ENCODE data around the gene VPS35L.
A peak's percentile ranks its signal among the peaks of the same experiment; 100 is the strongest.
"Not testable (repeated sequence)": the region's sequence is repeated elsewhere in the genome, so short reads cannot be mapped to it uniquely, and the experiment has no call there.

Gene VPS35L

DNA sequence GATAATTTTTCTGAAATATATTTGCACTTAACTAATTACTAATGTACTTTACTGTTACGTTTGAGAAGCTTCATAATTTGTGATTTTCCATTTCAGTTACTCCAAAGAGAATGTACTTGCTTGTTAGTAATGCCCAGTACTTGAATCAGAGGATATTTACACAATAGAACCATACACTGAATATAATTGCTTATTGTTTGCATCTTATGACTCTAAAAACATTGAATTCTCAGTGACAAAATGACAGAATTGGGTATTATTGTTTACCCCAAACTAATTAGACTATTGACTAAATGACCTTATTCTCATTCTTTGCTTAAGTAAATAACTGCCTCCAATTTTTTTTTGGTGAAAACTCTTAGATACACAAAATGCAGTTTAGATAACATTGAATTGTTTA, 22.9 kb upstream of the VPS35L start:
- no peak for DNase-seq

DNA sequence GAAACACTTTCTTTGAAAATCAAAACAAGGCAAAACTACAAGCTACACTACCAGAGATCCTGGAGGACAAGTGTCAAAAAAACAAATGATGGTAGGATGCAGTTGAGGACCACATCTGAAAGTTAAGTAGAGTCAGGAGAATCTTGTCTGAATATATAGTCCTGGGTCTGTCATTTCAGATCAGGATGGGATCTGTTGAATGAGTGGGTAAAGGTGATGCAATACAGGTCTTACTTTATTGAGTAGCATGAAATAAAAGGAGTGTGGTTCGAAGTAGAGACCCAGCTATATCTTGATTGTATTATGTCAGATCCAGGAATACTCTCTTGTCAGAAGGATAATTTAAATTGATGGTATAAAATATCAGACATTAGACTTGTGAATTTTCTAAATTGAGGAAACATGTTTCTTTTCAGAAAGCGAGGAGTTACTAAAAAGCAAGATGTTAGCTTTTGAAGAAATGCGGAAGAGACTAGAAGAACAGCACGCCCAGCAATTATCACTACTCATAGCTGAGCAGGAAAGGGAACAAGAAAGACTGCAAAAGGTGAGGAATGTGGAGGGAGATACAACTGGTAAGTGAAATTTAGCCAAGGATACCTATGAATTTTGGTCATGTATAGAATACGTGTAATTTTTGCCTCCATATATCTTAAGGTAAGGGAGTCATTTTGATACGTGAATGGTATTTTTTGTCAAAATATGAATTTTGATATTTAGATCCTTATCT, 15.1 kb upstream of the VPS35L start:
- no peak for DNase-seq

DNA sequence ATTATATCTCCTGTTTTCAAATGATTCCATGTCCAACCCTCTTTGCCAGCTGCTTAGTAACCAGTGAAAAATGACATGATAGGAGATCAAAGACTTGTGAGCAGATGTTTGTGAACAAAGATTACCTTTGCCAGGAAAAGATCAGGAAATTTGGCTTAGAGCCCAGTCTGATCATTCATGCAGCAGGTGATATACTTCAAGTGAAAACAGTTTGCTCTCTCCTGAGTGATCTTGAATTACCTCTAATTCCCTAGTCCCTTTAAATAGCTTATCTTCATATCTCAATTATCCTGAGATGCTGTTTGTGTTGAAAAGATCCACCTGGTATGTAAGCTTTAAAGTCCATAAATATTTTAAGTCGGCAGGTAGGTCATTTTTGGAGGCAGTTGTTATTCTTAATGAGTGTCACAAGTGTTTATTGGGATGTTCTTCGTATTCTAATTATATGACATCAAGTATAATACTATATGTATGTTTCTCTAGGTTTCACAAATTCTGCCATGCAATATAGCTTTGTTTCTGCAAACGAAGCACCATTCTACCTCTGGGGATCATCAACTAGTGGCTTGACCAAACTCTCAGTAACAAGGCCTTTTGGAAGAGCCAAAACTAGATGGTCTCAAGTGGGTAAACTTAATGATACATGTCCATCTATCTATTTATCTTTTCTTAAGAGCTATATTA, 13.2 kb upstream of the VPS35L start:
- DNase-seq, result no peak

DNA sequence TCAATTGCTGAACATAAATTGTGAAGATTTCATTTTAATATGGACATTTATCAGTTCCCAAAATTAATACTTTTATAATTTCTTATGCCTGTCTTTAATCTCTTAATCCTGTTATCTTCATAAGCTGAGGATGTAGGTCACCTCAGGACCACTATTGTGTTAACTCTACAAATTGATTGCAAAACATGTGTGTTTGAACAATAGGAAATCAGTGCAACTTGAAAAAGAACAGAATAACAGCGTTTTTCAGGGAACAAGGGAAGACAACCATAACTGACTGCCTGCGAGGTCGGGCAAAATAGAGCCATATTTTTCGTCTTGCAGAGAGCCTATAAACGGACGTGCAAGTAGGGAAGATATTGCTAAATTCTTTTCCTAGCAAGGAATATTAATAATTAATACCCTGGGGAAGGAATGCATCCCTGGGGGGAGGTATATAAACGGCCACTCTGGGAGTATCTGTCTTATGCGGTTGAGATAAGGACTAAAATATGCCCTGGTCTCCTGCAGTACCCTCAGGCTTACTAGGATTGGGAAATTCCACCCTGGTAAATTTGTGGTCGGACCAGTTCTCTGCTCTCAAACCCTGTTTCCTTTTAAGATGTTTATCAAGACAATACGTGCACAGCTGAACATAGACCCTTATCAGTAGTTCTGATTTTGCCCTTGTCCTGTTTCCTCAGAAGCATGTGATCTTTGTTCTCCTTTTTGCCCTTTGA, 12.1 kb upstream of the VPS35L start:
- not testable (repeated sequence) for DNase-seq

DNA sequence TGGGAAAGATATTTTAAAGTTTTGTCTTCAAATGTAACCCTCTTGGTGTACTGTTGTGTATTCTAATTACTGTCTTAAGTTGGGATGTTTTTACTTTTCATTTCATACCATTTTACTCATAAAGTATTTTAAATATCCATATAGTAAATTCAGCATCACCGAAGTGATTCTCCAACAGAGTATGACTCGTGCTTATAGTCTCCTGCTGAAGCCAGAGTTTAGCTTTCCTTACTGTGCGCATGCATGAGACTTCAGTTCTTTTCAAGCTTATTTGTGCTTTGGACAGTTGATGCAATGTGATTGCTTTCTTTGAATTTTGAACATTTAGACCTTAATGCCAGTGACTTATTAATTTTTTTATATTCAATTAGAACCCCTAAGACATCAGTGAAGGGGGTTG, 7.4 kb upstream of the VPS35L start:
- no peak for DNase-seq

DNA sequence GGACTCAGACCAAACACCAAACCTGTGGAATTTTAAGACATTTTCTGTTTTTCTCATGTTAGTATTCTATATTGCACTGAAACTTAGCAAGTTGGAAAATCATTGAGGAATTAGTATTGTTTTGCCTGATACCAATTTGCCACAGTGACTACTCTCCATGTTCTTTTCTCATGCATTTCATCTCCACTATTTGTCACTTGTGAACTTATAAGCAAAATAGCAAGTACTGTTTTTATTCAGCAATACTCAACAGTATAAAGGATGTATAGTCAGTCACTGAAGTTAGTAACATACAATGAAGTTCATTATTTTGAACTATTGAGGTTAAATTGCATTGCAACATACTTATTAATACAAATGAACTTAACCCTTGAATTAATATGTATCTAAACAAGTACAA, 5.8 kb upstream of the VPS35L start:
- DNase-seq, result no peak

DNA sequence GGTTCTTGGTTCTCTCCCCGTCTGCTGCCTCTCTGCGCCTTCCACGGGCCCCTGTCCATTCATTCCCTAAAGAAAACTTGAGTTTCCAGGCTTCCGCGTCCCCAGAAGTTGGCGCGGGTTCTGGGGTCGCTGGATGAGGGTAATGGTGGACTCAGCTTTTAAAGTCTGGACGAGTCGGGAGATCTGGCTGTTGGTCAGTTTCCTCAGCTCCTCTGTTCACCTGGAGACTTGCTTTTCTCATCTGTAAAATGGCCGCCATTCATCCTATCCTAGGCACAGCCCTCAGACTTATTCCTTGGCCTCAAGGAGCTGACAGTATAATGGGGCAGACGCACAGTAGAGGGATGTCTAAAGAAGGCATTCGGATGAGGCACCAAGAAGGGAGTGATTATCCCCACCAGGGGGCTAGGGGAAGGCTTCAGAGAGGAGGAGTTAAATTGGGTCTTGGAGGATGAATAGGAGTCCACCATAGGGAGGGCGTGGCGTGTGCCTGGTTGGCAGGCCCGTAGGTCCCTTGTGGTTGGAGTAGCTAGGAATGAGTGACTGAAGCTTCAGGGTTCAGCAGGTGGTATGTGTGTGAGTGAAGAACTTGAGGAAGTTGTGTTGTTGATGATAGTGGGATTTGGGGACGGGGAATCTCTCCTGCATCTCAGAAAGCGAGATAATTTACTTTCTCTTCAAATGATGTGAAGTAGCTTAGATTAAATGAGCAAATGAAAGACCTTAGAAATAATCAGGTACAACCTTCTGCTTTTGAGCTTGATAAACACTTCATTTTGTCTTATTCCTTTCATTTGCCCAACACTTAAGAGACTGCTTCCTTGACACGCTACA, 652 bp downstream of the VPS35L start:
- peak; percentile 47 to 55 (median 50) for DNase-seq

DNA sequence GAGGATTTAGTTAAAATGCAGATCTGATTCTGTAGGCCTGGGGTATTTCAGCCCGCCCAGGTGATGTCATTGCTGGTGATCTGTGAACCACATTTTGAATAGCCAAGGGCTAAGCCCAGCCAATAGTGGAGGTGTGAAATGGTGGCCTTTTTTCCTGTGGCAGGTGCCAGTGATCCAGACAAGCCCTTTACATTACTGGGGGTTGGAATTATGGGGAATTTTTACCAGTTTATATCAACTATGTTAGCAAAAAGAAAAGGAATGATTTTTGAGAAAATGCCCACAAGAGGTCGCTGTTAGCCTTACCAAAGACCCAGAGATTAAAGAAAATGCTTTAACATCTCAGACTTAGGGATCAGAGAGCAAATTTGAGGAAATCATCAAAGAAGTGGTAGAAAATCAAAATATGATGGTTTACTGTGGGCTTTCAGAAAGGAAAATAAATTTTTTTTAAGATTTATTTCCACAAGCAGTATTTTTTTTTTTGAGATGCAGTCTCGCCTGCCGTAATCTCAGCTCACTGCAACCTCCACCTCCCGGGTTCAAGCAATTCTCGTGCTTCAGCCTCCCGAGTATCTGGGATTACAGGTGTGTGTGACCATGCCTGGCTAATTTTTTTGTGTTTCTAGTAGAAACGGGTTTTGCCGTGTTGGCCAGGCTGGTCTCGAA, 3.9 kb downstream of the VPS35L start:
- DNase-seq, result peak; percentile 80 to 84 (median 83)

DNA sequence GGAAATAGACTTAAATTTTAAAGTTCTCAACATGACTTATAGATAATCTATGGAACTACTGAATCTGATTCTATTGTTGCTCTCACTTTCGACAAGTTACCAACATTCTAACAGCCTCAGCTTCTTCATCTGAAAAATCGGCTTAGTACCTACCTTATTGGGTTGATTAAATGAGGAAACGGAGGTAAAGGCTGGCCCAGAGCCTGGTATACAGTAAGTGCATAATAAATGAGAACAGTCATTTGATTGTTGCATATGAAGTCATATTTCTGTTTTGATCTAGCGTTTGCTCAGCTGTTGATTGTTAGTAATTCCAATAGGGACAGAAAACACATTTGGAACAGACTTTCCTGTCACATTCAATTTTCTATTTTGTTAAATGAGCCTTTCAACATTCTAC, 4.6 kb downstream of the VPS35L start:
- DNase-seq, result no peak

DNA sequence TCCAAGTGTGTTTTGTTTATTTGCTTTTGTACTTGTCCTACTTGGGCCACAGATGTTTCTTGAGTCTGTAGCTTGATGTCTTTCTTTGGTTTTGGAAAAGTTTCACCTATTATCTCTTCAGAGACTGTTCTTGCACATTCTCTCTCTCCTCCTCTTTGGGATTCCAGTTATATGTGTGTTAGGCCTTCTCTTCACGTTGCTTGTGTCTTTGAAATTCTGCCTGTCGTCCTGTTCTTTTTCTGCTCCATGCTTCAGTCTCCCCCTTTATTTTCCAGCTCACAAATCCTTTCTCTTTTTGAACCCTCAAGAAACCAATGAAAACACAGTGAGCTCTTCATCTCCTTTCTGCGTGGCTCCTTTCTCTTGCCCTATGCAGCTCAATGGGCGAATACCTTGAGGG, 7.9 kb downstream of the VPS35L start:
- no peak for DNase-seq

DNA sequence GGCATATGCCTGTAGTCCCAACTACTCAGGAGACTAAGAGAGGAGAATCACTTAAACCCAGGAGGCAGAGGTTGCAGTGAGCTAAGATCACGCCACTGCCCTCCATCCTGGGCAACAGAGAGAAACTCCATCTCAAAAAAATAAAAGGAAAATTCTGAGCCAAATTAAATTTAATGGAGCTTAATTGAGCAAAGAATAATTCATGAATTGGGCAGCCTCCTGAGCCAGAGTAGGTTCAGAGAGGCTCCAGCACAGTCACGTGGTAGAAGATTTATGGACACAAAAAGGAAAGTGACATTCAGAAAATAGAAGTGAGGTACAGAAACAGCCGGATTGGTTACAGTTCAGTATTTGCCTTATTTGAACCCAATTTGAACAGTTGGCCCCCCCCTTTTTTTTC, 10.9 kb downstream of the VPS35L start:
- no peak for DNase-seq

DNA sequence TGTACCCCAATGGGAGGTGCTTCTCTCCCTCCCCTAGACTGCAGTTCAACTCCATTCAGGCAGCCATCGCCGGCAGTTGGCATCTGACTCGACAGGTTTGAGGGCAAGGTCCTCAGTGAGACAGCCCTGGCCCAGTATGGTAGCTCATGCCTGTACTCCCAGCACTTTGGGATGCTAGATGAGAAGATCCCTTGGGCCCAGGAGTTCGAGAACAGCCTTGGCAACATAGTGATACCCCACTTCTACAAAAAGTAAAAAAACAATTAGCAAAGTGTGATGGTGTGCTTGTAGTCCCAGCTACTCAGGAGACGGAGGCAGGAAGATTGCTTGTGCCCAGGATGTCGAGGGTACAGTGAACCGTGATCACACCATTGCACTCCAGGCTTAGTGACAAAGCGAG, 12.1 kb downstream of the VPS35L start:
- DNase-seq, result no peak

DNA sequence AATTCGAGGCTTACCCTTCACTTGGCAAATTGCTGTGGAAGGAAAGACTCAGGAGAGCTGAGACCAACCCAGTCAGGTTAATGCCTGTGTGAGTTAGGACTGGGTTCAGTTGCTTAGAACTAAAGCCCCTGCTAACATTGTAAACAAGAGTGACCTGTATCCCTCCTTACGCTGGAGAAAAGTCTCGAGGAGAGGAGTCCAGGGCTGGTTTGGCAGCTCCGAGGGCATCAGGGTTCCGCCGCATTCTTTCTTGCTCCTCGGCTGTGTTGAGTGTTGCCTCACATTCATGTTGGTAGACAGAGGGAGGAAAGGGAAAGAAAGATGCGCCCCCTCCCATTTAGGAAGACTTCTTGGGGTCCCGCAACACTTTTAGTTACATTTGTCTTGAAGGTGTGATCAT, 18.5 kb downstream of the VPS35L start:
- DNase-seq, result no peak

DNA sequence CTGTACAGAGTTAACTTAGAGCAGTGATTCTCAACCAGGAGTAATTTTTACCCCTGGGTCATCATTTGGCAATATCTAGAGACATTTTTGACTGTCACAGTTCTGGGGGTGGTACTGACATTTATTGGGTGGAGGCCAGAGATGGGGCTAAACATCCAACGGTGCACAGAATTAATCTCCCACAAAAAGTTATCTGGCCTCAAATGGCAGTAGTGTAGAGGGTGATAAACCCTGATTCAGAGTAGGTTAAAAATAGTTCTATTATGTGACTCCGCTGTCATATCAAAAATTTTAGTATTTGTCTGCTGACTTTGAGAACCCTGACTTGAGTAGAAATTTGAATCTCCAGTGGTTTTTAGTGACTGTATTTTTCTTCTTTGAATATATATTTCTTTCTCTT, 19.1 kb downstream of the VPS35L start:
- DNase-seq, result no peak

DNA sequence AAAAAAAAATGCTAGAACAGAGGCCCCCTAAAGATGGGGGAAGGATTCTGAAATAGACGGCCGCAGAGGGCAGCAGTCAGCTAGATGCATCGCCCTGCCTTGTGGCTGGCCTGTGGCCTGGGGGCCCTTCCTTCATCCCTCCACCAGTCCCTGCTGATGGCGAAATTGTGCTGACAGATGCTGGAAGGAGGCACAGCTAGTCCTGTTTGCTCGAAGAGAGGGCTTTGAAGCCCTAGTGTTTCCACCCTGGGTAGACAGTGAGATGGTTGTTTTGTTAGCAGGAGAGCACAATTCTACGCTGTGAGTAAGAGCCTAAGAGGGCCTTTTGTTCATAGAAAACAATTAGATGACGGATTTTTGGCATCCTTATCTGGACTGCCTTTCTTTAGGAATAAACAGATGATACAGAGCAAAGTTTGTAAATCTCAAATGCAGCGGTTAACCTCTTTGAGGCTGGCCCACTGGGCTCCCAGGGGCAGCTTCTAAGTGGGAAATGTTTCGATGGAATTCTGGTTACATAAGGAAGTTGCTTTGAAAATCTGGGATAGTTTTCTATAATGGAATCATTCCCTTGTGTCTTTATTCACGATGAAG, 23.0 kb downstream of the VPS35L start:
- no peak for DNase-seq

DNA sequence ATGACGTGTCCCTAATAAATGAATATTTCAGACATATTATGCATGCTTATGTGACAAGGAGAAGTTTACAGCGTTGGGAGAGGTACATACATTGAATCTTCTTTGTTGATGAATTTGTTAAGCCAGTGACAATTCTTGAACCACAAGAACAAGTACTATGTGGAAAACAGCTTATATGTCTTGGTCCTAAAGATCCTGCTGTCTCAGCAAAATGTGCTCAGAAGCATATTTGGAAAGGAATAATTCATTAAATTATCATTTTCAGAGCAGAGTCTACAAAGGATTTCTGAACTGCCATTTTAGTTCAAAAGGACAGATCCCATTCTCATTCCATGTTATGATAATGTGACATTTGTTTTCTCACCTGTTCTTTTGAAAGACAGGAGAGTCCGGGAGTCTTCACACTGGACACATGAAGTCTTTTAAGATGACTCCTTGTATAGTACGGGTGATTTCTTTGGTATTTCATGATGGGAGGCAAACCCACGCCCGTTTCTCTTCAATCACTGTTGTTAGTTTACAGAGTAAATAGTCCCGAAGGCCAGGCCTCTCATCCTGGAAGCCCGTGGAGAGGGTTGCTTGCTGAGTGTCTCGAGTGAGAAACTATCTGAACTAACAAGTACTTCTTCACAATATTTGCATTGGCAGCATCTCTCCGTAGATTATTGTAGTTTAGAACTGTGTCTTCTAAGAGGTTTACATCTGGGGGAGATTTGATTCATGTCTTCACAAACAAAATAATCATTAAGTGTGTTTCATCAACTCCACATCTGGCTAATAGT, 26.7 kb downstream of the VPS35L start:
- DNase-seq, result no peak

DNA sequence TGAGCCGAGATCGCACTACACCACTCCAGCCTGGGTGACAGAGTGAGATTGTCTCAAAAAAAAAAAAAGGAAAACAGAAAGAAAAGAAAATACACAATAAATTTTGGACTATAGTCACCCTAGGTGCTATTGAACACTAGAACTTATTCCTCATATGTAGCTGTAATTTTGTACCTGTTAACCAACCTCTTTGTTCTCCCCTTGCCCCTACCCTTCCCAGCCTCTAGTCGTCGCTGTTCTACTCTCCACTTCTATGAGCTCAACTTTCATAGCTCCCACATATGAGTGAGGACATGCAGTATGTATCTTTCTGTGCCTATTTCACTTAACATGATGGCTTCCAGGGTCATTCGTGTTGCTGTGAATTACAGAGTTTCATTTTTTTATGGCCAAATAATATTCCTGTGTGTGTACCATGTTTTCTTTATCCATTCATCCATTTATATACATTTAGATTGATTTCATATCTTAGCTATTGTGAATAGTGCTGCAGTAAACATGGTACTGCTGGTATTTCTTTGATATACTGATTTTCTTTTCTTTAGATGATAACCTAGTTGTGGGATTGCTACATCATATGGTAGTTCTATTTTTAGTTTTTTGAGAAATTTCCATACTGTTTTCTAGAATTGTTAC, 28.3 kb downstream of the VPS35L start:
- peak; percentile 44 to 53 (median 47) for DNase-seq

DNA sequence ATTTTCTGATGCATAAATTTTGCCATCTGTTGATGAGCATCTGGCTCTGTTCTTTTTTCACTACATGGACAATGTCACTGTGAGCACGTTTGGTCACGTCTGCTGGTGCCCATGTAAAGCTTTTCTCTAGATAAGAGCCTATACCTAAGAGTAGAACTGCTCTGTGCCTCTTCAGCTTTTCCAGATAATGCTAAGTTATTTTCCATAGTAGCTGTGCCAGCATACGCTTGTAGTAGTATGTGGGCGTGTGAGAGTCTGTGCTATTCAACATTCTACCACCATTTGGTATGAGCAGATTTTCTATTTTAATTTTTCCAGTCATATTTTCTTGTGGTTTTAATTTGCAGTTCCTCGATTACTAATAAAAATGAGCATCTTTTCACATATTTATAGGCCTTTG, 33.2 kb downstream of the VPS35L start:
- no peak for DNase-seq

DNA sequence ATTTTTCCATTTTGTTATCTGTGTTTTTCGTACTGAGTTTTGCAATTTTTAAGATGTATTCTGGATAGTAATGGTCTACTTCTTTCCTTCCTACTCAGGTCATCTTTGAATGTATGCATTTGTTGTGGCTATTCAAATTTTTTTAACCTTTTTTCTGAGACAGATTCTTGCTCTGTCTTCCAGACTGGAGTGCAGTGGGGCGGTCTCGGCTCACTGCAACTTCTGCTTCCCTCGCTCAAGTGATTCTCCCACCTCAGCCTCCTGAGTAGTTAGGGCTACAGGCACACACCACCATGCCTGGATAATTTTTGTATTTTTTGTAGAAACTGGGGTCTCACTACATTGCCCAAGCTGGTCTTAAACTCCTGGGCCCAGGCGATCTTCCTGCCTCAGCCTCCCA, 33.6 kb downstream of the VPS35L start:
- no peak for DNase-seq

DNA sequence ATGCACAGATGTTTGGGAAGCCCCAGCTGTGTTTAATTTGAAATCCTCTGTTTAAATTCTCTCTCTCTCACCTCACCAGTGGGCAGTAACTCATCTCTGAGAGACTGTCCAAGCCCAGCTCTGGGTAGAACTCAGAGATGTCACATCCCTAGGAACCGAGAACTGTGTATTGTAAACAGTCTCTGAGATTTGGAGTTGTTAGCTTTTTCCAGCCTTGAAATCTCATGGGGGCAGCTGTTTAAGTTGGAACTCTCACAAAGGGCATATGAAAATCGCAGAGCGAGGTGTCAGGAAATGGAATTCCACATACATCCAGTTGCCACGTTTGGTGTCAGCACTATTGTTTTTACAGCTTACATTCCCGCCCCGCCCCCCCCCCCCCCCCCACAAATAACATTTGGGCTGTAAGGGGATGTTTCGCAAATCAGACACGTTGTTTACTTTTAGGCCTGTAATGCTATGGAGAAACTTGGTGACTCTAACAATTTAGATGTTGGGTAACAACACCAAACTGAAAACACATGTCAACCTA, 34.3 kb downstream of the VPS35L start:
- DNase-seq, result no peak
